8988T (cell line): ENCODE data around the gene UCP3.

Experiments
- DNase-seq: peaks from one replicate; pipeline ENCODE4 v3.0.0; 2011

UCP3 gene, protein sequence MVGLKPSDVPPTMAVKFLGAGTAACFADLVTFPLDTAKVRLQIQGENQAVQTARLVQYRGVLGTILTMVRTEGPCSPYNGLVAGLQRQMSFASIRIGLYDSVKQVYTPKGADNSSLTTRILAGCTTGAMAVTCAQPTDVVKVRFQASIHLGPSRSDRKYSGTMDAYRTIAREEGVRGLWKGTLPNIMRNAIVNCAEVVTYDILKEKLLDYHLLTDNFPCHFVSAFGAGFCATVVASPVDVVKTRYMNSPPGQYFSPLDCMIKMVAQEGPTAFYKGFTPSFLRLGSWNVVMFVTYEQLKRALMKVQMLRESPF

GRCh38 chr11:74008373-74009229 is at the start of gene UCP3:
TSS of gene UCP3 (minus strand) at chr11:74009085. CDS start at chr11:74007042, 2,043 bp downstream.
- DNase-seq: no peak

- DNase-seq: no peak
Observed at GRCh38 chr11:74057249-74058151, 48.6 kb upstream of the UCP3 start.

GRCh38 chr11:74055938-74056337 is 47.1 kb upstream of the UCP3 start:
- no peak for DNase-seq

DNA sequence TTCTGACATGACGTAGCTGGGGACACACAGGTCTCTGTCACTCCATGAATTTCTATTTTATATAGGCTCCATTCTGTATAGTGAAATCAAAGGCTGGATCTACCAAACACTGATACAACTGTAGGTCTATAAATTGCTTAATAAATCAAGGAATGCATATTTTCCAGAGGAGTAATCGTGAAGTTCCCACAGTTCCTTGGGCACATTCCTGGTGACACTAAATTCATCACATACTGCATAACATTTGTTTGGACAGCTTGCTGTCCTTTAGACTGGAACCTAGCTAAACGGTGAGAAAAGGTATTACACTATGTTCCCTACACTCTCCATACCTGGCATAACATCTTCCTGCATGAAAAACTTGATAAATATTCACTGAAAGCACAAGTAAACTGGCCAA is 41.6 kb upstream of the UCP3 start:
- DNase-seq: no peak

DNA sequence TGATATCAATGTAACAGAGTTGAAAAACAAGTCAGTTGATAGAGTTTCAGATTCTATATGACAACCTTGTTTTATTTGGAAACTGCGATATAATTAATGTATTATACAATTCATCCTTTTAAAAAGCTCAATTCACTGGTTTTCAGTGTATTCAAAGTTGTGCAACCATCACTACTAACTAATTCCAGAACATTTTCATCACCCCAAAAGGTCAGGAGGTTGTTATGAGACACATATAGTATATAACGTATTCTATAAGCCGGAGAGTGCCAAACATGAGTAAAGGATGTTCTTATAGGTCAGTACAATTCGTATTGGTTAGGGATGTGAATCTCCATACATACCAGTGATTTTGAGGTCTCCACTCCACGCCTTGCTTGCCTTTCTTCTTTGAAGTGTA is 40.1 kb upstream of the UCP3 start:
- no peak for DNase-seq

- no peak for DNase-seq
Observed at GRCh38 chr11:74044538-74044937, 35.7 kb upstream of the UCP3 start.

GRCh38 chr11:74043450-74043849 is 34.6 kb upstream of the UCP3 start:
- DNase-seq: no peak

DNA sequence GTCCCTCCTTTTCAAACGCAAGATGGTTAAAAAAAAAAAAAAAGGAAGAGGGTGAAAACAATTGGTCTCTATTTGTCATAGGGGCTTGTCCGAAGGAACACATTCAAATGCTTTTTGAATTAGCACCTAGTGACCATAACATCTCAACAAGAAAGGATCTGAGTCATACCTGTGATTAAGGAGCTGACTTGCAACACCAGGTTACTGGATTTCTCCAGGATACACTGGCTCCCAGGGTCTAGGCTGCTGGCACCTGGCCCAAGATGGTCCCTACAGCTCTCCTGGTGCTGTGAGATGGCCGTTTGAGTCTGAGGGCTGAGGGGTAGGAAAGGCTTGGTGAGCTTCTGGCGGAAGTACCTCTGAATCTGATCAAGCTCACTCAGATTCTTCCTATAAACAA is 28.4 kb upstream of the UCP3 start:
- no peak for DNase-seq

DNA sequence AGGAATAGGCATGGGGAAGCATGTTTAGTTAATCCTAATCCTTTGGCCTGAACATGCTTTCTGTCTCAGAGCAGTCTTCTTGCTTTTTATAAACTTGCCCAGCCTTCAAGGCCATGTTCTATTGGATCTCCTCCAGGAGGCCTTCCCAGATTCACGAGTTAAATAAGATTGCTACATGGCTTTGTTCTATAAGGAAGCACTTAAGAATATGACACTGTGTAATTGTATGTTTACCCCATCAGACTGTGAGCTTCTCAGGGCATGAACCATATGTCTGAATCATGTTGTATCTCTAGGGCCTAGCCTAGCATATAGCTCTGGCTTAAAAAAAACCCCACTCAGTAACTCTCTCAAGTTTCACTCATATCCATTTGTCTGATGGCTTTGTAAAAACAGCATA is 26.4 kb upstream of the UCP3 start:
- DNase-seq: no peak

DNA sequence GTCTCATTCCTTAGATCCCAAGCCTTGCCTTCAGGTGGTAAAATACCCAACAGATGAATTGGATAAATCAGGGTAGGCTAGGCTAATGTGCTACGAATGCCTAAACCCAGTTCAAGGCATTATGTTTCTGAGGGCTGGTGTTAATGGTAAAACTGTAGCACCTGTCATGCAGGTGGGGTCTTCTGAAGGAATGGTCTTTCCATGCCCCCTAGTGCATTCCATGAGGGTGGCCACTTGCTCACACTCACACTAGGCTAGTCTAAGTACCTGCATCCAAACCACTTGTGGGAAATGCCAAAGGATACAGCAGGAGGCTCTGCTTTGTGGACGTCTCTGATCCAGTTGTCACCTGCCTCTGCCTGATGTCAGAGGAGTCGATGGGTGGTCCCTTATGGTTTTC is 24.2 kb upstream of the UCP3 start:
- no peak for DNase-seq

DNA sequence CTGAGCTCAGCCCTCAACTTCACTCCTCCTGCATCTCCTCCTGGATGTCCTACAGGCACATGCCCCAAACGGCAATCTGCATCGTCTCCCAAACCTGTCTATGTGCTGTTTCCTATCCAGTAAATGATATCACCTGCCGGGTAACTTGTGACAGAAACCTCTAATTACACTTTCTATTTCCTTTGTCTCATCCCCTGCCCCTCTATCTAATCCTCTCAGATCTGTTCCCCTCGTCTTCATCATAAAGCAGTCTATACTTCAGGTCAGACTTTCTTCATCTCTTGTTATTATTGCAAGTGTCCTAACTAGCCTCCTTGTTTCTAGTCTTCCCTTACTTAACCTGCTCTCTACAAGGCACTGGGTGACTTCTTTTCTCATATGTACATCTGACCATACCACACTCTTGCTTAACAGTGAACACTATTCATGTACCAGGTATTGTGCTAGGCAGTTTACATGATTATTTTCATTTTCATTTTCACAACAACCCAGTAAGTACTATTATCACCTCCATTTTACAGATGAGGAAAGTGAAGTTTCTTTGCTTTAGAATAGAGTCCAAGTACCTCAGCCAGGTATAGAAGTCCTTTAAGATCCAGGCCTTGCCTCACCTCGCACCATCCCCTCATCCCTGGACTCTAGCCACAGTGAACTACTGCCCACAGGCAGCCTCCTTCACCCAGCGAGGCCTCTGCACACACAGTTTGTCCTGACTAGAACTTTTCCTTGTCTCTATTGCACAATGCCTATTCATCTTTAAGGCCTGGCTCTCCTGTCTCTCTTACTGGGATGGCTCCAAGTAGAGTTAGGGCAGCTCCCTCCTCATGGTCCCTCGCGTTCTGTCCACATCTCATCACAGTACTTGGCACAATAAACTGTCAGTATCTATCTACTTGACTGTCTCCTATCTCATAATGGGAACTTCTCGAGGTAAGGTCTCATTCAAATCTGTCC is 22.1 kb upstream of the UCP3 start:
- no peak for DNase-seq

- DNase-seq: no peak
Observed at GRCh38 chr11:74025467-74026166, 16.7 kb upstream of the UCP3 start.

GRCh38 chr11:74024261-74025029 is 15.6 kb upstream of the UCP3 start:
- no peak for DNase-seq

DNA sequence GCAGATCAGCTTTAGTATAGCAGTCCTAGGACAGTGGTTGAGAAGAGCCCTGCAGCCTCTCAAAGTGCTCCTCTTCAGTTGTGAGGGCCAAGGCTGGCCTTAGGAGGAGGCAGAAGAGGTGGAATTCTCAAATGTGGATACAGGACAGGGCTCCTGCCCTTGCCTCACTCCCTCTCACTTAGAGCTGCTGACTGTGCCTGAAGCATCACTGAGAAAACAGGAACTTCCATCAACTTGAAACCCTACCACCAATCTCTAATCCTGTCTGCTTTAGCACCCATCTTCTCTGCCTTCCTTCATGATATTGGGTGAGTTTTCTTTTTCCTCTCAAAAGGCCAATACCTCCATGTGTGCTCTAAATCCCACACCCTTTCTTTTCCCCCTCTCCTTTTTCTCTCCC is 14.4 kb upstream of the UCP3 start:
- DNase-seq: no peak

DNA sequence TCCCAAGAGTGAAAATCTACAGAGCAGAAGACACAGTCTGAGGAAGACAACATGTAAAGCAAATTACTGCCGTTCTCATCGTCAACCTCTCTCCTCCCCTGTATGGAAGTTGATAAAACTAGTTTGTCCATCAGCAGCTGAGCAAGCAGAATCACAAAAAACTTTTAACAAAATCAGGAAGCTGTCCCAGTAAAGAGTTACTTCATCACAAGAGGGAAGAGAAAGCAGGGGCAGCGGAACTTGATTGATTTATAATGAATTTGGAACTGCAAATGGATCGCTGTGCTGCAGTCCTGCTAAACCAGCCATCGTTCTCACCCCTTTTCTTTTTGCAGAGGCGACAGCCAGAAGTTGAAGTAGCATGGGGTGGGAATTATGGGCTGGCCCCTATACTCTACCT is 13.7 kb upstream of the UCP3 start:
- DNase-seq: no peak

- DNase-seq: no peak
Observed at GRCh38 chr11:74021998-74022397, 13.1 kb upstream of the UCP3 start.

DNA sequence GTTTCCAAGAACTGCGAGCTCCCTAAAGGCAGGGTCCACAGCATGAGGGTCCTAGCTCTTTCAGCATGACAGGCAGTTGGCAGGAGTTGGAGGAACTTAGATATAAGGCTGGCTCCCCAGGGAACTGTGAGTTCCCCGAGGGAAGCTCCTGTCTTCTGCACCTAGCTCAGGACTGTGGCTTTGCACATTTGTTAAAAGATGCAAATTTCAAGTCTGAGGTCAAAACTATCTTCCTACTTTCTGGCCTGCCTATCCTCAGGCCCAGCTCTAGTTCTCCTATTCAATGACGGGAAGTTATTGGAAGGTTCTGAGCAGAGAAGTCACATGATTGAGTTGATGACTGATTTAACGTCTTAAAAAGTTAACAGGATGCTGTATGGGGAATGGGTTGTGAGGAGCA is 11.7 kb upstream of the UCP3 start:
- no peak for DNase-seq

DNA sequence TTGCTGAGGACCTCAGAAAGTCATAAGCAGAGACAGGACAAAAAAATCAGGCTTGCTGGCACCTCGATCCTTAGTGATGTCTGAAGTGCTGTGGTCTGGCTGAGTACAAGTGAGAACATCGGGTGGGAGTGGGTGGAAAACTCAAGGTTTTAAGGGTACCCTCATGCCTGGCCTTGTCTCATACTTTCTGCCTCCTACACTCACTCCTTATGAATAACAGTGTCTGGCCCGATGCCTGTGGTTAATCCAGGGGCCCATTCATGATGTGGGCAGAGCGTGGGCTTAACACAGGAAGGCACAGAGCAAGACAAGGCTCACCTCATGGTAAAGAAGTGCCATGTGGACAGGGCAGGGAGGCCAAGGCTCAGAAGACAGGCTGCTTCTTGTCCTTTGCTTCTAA is 11.0 kb upstream of the UCP3 start:
- DNase-seq: no peak

DNA sequence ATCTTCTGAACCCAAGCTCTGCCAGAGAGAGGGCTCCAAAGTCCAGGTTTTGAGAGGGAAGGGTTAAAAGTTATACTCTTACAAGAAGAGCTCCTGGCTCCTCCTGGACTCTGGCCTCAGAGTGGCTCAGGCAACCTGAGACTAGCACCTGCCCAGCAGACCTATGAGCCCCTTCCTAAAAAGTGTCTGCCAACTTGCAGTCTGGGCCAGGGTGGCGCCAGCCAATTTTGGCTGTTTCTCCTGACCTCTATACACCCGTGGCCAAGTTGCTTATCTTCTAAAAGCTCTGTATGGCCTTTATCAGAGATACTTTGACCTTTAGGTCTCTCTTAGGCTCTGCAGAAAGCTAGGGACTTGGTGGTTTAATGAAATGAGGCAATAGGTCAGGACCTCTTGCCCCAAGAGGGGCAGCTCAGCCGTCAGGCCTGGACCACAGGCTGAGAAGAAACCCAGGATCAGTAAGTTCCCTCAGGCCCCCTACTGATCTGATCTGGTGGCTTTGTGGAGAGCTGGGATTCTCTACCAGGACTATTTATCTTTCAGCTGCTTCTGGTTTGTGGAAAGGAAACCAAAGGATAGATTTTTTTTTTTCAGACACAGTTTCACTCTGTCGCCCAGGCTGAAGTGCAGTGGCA is 10.3 kb upstream of the UCP3 start:
- DNase-seq: no peak

- no peak for DNase-seq
Observed at GRCh38 chr11:74018331-74019005, 9.6 kb upstream of the UCP3 start.
